SHP77 treated with DMSO at 0.1 percent for 48 hours (cell line): ENCODE results near the gene ADAMTS14.
"Not testable (repeated sequence)": the region's sequence is repeated elsewhere in the genome, so short reads cannot be mapped to it uniquely, and the experiment has no call there.

ENCODE experiments used
- DNase-seq: peaks from one replicate; lab custom pipeline; 2025; lab: John Stamatoyannopoulos, UW

The ADAMTS14 gene, protein sequence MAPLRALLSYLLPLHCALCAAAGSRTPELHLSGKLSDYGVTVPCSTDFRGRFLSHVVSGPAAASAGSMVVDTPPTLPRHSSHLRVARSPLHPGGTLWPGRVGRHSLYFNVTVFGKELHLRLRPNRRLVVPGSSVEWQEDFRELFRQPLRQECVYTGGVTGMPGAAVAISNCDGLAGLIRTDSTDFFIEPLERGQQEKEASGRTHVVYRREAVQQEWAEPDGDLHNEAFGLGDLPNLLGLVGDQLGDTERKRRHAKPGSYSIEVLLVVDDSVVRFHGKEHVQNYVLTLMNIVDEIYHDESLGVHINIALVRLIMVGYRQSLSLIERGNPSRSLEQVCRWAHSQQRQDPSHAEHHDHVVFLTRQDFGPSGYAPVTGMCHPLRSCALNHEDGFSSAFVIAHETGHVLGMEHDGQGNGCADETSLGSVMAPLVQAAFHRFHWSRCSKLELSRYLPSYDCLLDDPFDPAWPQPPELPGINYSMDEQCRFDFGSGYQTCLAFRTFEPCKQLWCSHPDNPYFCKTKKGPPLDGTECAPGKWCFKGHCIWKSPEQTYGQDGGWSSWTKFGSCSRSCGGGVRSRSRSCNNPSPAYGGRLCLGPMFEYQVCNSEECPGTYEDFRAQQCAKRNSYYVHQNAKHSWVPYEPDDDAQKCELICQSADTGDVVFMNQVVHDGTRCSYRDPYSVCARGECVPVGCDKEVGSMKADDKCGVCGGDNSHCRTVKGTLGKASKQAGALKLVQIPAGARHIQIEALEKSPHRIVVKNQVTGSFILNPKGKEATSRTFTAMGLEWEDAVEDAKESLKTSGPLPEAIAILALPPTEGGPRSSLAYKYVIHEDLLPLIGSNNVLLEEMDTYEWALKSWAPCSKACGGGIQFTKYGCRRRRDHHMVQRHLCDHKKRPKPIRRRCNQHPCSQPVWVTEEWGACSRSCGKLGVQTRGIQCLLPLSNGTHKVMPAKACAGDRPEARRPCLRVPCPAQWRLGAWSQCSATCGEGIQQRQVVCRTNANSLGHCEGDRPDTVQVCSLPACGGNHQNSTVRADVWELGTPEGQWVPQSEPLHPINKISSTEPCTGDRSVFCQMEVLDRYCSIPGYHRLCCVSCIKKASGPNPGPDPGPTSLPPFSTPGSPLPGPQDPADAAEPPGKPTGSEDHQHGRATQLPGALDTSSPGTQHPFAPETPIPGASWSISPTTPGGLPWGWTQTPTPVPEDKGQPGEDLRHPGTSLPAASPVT

DNA sequence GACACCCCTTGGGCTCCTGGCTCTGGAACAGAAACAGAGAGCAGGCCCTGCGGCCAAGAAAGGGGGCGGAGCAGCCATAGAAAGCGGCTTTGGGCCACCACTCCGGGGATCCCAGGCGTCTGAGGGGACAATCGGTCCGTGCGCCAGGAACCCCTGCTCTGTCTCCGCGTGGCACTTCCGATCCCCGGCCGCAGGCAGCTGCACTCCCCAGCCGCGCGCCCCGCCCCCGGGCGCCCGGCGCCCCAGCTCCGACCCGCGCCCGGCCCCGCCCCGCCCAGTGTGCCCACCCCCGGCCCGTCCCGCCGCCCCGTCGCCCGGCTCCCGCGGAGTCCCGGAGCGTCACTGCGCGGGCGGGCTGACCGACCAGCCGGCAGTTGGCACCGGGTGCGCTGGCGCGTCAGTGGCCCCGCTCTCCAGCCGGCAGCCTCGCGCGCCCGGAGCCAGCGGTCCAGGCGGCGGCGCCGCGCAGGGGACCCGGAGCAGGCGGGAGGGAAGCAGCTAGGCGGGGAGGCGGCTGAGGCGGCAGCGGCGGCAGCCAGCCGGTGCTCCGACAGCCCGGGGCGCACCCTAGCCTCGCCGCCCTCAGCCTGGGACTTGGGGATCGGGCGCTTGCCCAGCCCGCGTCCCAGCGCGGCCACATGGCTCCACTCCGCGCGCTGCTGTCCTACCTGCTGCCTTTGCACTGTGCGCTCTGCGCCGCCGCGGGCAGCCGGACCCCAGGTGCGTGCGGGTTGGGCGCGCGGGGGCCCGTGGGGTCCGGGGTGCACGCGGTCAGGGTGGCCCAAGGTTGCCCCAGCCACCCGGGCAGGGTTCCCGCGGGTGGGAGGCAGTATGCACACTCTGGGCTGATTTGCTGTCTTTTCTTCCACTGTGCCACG is at the start of gene ADAMTS14:
Gene ADAMTS14 (plus strand): TSS at position 342 of the 878 bp plus-strand sequence. CDS start 297 bp downstream, at position 639.
- DNase-seq = no peak

DNA sequence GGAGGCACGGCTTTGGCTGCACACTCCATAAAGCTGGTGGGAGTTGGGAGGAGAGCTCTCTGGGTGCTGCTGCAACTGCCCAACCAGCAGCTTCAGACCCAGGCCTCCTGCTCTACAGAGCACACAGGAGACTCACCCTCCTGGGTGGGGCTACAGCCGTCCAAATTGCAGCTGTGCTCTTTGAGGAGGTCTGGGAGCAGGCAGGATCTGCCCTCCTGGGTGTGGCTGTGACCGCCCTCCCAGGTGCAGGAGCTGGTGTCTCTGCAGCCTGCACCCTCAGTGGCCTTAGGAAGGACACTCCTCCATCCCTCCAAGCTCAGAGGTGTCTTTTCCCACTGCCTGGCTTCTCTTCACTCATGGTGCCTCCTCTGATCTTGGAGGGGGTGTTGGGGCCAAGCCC is 49.8 kb upstream of the ADAMTS14 start:
- DNase-seq = no peak

DNA sequence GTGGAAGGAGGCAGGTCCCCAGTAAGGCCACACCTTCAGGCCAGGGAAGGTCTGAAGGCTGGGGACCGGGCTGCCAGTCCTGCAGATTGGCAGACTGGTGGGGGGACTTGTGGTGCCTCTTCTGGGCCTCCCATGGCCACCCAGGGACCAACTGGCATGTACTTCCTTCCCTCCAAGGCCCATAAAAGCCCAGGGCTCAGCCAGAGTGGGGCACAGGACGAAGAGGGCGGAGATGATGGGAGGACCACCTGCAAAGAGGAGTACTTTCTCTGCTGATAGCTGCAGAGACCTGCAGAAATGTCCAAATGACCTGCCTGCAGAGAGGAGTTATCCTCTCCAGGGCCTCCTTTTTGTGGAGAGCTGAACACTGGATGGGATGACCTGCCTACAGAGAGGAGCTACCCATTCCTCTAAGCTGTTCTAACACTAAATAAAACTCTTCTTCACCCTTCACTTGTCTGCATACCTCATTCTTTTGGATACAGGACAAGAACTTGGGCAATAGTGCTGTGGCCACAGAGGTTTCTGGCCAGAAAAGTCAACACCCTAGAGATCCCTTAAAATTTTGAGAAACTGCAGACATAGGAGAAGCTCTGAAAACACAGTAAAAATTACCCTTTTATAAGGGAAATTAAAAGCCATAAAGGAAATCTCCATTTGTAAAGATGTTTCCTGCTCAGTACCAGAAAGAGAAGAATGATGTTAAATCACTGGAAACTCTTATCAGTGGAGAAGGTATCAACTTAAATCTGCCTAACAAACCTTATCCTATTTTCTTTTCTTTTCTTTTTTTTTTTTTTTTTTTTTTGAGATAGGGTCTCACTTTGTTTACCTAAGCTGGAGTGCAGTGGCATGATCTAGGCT is 49.1 kb upstream of the ADAMTS14 start:
- DNase-seq = no peak

DNA sequence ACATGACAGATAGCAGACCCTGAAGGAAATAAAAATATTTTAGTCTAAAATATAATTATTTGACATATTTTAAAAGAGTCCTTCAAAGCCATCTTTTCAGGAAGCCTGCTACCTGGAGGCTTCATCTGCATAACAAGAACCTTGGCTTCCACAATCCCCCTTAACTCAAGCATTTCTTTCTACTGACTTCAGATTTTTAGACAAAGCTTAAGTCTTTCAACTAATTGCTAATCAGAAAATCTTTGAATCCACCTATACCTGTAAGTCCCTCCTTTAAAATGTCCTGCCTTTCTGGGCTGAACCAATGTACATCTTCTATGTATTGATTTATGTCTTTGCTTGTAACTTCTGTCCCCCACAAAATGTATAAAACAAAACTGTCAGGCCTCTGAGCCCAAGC is 46.2 kb upstream of the ADAMTS14 start:
- no peak for DNase-seq

DNA sequence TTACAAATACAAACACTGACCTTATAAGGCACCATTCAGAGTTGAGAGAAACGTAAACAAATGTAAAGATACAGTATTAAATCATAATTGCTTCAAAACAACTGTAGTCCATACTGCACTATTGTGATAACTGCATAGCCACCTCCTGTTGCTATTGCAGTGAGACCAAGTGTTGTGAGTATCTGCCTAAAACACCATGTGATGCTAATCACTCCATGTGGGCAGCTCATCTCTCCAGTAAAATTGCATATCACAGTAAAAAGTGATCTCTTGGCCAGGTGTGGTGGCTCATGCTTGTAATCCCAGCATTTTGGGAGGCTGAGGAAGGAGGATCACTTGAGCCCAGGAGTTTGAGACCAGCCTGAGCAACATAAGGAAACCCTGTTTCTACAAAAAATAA is 43.0 kb upstream of the ADAMTS14 start:
- DNase-seq = no peak

DNA sequence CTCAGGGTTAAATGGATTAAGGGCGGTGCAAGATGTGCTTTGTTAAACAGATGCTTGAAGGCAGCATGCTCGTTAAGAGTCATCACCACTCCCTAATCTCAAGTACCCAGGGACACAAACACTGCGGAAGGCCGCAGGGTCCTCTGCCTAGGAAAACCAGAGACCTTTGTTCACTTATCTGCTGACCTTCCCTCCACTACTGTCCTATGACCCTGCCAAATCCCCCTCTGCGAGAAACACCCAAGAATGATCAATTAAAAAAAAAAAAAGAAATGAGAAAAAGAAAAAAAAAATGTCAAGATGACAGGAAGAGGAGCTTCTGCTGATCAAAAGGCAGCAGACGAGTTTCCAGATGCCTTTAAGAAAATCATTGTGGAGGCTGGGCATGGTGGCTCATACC is 40.6 kb upstream of the ADAMTS14 start:
- not testable (repeated sequence) for DNase-seq

DNA sequence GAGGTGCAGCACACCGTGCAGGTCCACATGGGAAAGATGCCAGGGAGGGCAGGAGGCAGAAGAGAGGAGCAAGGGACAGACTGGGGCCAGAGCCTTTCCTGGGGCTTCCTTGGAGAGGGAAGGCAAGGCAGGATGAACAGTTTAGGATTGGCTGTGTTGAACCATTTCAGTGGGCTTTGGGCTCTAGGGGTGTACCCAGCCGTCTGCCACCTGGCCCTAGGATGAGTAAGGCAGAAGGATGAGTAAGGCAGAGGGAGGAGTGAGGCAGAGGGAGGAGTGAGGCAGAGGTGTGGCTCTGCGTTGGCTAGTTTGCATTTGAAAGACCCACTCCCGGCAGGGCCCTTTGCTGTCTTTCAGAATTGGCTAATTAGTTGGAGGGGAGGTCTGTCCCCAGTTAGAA is 38.3 kb upstream of the ADAMTS14 start:
- DNase-seq = no peak

DNA sequence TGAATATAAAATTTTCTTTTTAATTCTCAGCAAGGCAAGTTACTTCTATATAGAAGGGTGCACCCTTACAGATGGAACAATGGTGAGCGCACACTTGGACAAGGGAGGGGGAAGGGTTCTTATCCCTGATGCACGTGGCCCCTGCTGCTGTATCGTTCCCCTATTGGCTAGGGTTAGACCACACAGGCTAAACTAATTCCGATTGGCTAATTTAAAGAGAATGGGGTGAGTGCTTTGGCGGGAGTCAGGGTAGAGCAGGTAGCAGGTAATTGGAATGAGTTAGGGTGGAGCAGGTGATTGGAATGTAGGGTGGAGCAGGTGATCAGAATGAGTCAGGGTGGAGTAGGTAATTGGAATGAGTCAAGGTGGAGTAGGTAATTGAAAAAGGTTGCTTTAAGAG is 37.8 kb upstream of the ADAMTS14 start:
- not testable (repeated sequence) for DNase-seq

DNA sequence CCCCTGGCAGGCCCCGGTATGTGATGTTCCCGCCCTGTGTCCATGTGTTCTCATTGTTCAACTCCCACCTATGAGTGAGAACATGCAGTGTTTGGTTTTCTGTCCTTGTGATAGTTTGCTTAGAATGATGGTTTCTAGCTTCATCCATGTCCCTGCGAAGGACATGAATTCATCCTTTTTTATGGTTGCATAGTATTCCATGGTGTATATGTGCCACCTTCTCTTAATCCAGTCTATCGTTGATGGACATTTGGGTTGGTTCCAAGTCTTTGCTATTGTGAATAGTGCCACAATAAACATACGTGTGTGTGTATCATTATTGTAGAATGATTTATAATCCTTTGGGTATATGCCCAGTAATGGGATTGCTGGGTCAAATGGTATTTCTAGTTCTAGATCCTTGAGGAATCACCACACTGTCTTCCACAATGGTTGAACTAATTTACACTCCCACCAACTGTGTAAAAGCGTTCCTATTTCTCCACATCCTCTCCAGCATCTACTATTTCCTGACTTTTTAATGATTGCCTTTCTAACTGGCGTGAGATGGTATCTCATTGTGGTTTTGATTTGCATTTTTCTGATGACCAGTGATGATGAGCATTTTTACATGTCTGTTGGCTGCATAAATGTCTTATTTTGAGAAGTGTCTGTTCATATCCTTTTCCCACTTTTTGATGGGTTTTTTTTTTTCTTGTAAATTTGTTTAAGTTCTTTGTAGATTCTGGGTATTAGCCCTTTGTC is 32.5 kb upstream of the ADAMTS14 start:
- DNase-seq = not testable (repeated sequence)

DNA sequence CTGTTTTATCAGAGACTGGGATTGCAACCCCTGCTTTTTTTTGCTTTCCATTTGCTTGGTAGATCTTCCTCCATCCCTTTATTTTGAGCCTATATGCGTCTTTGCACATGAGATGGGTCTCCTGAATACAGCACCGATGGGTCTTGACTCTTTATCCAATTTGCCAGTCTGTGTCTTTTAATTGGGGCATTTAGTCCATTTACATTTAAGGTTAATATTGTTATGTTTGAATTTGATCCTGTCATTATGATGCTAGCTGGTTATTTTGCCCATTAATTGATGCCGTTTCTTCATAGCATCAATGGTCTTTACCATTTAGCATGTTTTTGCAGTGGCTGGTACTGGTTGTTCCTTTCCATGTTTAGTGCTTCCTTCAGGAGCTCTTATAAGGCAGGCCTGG is 29.0 kb upstream of the ADAMTS14 start:
- not testable (repeated sequence) for DNase-seq

DNA sequence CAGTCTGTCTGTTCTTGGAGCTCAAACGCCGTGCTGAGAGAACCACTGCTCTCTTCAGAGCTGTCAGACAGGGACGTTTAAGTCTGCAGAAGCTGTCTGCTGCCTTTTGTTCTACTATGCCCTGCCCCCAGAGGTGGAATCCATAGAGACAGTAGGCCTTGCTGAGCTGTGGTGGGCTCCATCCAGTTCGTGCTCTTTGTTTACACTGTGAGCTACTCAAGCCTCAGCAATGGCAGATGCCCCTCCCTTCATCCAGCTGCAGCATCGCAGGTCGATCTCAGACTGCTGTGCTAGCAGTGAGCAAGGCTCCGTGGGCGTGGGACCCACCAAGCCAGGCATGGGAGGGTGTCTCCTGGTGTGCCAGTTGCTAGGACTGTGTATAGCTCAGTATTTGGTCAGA is 27.3 kb upstream of the ADAMTS14 start:
- DNase-seq = not testable (repeated sequence)

DNA sequence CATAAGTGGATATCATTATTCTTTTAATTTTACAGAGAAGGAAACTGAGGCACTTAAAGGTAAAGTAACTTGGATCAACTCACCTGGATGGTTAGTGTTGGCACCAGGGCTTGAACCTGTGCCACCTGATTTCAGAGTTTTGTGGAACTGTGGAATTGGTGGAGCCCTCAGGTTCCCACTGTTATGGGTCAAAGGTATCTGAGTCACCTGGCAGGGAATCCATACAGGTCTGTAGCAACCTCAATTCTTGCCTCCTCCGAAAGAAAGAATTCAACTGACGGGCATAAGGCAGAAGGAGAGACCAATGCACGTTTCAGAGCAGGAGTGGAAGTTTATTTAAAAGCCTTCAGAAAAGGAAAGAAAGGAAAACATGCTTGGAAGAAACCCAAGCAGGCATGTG is 25.2 kb upstream of the ADAMTS14 start:
- no peak for DNase-seq

DNA sequence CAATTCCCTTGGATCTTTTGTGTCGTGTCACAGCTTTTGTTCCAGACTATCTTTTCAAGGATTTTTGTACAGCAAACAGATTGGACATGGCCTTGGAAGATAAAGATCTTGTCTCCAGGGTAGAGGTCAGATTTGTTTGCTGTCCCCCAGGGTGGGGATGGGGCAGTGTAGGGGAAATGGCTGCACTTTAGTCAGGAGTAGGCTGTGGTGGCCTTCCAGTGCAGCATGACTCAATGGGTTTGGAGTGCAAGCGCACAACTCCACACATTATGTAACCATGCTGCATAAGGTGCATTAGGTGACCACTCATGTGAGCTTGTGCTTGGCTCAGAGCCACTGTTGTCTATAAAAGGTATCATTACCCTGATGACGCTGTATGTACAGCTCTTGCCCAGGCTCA is 23.9 kb upstream of the ADAMTS14 start:
- no peak for DNase-seq

DNA sequence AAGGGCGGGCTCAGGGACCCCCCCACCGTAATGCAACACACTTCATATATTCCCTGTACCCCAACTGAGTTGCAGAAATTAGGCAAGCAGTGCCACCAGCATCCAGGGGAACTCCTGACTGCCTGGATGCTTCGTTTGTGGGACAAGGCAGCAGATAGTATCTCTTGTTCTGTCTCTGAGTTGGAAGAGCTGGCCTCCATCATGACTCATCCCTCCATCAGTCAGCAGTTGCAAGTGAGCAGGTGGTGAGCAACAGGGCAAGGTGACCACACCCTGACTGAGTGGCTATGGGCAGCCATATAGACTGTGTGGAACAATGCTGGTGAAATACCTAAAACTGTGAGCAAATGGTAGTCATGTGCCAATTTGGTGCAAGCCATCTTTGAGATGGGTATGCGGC is 22.8 kb upstream of the ADAMTS14 start:
- DNase-seq = no peak

DNA sequence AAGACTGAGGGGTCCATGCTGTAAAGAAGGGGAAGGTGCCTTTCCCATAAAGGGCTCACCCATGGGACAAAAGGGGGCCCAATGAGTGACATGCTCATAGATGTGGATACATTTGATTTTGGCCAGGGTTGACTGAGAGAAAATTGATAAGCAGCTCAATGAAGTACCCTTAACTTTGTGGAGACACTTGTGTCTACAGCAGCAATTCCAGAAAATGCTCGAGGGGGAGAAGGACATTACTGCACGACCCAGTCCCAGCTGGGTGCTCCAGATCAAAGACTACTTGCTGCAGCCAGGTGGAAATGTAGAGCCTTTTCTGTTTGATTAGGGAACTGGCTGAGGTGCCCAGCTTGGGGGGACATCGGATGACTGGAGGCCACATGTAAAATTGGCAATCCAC is 22.2 kb upstream of the ADAMTS14 start:
- DNase-seq = no peak

DNA sequence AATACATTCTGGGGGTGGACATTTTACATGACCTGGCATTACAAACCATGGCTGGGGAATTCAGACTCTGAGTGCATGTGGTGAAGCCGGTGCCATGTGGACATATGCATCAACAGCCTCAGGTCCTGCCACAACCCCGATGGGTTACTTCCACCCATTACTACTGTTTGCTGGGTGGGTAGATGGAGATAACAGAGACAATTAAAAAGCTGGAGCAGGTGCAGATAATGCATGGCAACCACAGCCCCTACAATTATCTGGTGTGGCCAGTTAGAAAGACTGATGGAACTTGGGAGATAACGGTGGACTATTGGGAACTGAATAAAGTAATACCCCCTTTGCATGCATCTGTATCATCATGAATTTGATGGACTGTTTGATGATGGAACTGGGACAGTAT is 21.6 kb upstream of the ADAMTS14 start:
- DNase-seq = no peak

DNA sequence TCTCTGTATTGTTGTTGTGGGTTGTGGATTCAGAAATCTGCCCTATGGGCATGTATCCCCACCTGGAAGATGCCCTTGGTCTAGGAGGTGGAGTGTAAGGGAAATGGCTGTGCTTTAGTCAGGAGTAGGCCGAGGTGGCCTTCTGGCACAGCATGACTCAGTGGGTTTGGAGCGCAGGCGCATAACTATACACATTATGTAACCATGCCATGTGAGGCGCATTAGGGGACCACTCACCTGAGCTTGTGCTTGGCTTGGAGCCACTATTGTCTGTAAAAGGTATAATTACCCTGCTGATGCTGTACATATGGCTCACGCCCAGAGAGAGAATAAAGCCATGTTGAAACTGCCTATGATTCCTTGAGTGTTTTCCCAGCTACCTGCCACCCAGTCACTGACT is 20.6 kb upstream of the ADAMTS14 start:
- no peak for DNase-seq

DNA sequence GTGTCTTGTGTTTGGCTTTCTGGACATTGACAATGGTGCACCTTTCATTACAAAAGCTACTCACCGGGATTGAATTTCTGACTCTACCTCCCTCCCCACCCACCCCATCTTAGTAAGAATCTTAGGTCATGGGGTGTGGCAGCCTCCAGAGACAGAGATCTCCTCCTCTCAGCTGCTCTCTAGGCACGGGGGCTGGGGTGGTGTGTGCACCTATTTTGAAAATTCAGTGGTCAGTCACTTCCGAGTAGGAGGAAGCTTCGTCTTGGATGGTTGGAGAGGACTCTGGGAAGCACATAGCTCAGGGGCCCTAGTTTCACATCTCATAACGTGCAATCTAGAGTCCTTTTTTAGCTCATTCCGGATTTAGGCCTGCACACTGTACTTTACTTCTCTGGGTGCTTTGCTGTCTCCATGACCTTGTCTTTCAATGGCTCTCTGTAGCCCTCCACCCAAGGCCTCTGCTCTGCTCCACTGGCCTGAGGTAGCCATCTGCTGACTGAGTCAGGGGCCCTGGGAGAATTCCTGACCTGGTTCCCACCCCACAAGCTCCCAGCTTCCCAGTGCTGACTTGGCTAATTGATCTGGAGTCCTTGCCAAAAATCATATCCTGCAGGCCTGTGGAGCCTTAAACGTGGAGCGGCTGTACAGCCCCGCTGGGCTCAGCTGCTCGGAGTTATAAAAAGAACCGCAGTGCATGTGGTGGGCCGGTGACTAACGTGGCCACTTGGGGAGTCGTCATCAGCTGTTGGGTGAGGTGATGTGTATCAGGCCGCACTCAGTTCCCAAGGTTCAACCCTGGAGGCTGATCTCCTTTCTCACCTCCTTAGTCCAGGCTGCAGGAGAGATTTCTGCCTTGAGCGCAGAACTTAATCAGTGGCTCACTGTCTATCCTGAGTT is 19.3 kb upstream of the ADAMTS14 start:
- no peak for DNase-seq

DNA sequence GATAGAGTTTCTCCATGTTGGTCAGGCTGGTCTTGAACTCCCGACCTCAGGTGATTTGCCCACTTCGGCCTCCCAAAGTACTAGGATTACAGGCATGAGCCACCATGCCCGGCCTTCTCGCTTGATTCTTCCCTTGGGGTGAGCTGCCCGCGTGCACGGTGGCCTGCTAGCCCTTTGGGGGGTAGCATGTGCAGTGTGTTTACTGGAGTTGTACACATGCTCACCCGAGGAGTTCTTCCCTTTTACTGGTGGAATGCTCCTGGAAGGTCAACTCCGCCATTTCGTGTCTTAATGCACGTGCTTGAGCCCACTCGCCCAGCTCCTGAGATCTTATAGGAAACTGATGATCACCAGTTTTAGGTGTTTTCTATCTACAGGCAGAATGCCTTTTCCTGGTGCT is 17.0 kb upstream of the ADAMTS14 start:
- no peak for DNase-seq
